ENCODE results near the gene PMM2.

DNA sequence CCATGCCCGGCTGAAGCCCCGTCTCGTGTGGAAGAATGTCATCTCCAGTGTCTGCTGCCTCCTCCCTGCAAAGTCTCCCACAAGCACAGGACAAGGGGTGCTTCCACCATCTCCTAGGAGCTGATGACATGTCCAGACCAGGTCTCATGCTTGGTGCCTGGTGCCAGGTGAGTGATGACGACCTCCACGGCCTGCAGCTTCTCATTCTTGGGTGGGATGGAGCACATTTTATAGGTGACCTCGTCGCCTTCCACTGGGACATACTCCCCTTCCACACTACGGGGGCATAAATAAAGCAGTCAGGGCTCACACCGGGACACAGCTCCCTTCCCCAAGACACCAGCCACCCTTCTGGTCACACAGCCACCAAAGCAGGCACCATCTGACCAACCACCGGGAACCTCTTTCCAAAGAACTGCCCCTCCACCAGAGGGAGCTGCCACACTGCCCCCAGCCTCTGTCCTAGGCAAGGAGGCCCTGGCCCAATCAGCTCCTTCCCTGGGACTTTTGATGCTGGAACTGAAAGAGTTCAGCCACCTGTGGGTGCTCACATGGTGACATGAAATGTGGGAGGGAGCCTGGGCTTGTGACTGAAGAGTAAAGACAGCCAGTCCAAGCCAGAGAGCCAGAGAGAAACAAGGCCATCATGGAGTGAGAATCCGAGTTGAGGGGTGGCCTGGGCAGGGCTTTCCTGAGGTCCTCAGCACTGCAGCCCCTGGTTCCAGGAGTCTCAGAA is 57.6 kb downstream of the PMM2 start:
- TF ChIP-seq, protein P1, sequence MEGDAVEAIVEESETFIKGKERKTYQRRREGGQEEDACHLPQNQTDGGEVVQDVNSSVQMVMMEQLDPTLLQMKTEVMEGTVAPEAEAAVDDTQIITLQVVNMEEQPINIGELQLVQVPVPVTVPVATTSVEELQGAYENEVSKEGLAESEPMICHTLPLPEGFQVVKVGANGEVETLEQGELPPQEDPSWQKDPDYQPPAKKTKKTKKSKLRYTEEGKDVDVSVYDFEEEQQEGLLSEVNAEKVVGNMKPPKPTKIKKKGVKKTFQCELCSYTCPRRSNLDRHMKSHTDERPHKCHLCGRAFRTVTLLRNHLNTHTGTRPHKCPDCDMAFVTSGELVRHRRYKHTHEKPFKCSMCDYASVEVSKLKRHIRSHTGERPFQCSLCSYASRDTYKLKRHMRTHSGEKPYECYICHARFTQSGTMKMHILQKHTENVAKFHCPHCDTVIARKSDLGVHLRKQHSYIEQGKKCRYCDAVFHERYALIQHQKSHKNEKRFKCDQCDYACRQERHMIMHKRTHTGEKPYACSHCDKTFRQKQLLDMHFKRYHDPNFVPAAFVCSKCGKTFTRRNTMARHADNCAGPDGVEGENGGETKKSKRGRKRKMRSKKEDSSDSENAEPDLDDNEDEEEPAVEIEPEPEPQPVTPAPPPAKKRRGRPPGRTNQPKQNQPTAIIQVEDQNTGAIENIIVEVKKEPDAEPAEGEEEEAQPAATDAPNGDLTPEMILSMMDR (IDR thresholded peaks at IDR 0.05): no peak
- TF ChIP-seq EZH2 (IDR thresholded peaks at IDR 0.05): no peak
- no peak for TF ChIP-seq EZH2phosphoT487 (IDR thresholded peaks at IDR 0.05)

All from neural progenitor cell (in vitro differentiated cells).